ENCODE measurements around the gene BCL6B. TPM values are rescaled to one million over a fixed set of nuclear protein-coding genes. Genes with fewer than 3 reads are reported as not detected.

Gene BCL6B
- total and polyA plus RNA-seq, 12 donors = 9.5 to 35.4 (median 15.9) TPM

DNA sequence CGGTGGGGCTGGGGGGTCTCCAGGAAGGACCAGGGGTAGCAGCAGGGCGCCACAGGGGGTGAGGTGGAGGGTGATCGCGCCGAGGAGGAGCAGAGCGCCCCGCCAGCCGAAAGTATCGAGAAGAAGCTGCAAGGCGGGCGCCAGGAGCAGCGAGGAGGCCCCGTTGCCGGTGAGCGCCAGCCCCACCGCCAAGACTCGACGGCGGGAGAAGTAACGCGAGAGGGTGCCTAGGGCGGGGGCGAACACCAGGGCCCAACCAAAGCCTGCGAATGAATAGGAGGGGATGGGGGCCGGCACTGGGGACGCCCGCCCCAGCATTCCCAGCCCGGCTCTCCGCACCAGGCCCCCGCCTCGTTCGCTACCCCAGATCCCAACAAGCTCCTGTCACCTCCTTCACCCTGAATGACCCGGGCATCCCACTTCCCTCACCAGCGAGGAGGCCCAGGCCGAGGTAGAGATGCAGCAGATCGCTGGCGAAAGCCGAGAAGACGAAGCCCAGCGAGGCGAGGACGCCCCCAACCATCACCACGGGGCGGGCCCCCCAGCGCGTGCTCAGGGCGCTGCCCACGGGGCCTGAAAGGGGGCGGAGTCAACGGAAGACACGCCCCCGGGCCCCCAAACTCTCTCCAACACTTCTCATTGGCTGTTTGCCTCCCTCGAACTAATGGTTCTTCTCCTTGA, 19.8 kb downstream of the BCL6B start:
- H3K4me1 ChIP-seq = peaks cover 9 to 44% (median 37%) of the 10 kb centered on the region in 9 donors
- DNase-seq (peak in 1 of 2 donors; percentile 22), ATAC-seq (peak; percentile 7 to 53 (median 26))
- intact Hi-C loops (cut with DNase I) = loop anchor here in 3 of 10 donors (10.0 kb wide), 2 partner anchors 252 to 262 kb away; partner anchors contain the start of genes YBX2 (in 2 of the 3) and EIF5A (in 1 of the 3)
- no peak for TF ChIP-seq CTCF (IDR thresholded peaks at IDR 0.05)
- H3K9me3 ChIP-seq = no peaks in the 10 kb centered on the region
- H3K27ac ChIP-seq = peak overlapping the region in 7 of 10 donors; percentile 42 to 72 (median 67)
- 9 to 18% methylated on average over 52 to 53 of the region's 53 CpGs for WGBS, 2 donors
- H3K4me3 ChIP-seq = peak overlapping the region in 9 of 10 donors; percentile 40 to 63 (median 56)
- peaks cover 5 to 53% (median 26%) of the 10 kb centered on the region in 7 donors for H3K27me3 ChIP-seq
- H3K36me3 ChIP-seq = no peaks in the 10 kb centered on the region

DNA sequence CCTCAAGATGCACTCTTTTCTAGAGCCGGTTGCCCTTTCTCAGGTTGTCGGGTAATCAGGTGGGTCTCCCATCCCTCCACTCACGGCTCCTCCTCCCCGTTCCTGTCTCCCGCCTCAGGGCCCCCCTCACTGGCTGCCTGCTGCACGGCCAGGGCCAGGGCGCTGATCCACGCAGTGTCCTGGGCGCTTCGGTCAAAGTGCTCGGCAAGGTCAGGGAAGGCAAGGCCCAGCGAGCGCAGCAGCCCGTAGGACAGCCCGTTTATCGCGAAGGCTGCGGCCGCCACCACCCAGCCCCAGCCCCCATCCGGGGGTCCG, 20.3 kb downstream of the BCL6B start:
- H3K4me3 ChIP-seq = peak overlapping the region; percentile 40 to 63 (median 55)
- no peak for TF ChIP-seq CTCF (IDR thresholded peaks at IDR 0.05)
- ATAC-seq (peak; percentile 7 to 66 (median 44)), DNase-seq (no peak)
- H3K27me3 ChIP-seq = peaks cover 5 to 54% (median 29%) of the 10 kb centered on the region in 7 donors
- H3K27ac ChIP-seq = peak overlapping the region in 8 of 10 donors; percentile 42 to 72 (median 66)
- WGBS, 2 donors = 1 to 5% methylated on average over 21 of the region's 21 CpGs
- intact Hi-C loops (cut with DNase I) = loop anchor here in 3 of 10 donors (10.0 kb wide), 2 partner anchors 252 to 262 kb away; partner anchors contain the start of genes YBX2 (in 2 of the 3) and EIF5A (in 1 of the 3)
- no peaks in the 10 kb centered on the region for H3K36me3 ChIP-seq
- peaks cover 9 to 44% (median 37%) of the 10 kb centered on the region in 9 donors for H3K4me1 ChIP-seq
- no peaks in the 10 kb centered on the region for H3K9me3 ChIP-seq

DNA sequence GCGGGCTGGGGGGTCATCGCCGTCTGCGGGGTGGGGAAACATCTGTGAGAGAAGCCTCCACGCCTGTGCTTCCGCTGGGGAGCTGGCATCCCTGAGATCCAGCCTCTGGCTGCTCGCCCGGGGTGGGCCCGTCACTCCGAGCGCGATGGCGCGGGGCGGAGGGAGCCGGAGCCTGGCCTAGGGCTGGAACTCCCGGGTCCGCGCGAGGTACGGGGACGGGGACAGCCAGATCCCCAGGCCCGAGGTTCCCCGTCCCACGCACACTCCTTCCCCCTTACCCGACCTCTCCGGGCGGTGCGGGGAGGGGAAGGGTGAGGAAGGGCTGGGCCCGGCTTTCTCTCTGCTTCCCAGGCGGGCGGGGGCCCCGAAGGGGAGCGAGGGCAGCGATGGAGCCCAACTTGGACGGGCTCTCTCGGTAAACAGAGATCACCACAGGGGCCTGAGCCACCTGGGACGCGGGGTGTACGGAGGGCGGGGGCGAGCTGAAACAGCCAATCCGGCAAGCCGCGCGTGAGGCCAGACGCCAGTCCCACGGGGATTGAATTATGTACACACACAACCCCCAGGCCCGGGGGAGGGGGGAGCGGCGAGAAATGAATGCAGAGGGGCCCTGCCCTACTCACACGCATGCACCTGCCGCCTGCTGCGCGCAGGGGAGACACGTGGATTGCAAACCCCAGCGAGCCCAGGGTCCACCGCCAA, 20.8 kb downstream of the BCL6B start, which contains the start of gene SLC16A11:
SLC16A11 (minus strand) TSS at position 596 of the 702 bp plus-strand sequence; CDS start at position 17, 579 bp downstream.
- WGBS, 2 donors = 2 to 3% methylated on average over 56 to 58 of the region's 58 CpGs
- Histone ChIP-seq H3K27me3 (peaks cover 5 to 59% (median 29%) of the 10 kb centered on the region in 7 donors), H3K27ac (peak within 1 kb of the TSS in 8 of 10 donors; percentile 42 to 72 (median 66)), H3K9me3 (no peaks in the 10 kb centered on the region), H3K4me3 (peak within 1 kb of the TSS; percentile 40 to 63 (median 55)), H3K4me1 (peaks cover 9 to 44% (median 37%) of the 10 kb centered on the region in 9 donors), H3K36me3 (no peaks in the 10 kb centered on the region)
- ATAC-seq = peak; percentile 39 to 60 (median 54)
- peak in 1 of 2 donors; percentile 59 for DNase-seq
- TF ChIP-seq CTCF (IDR thresholded peaks at IDR 0.05) = no peak
- intact Hi-C loops (cut with DNase I) = loop anchor here in 3 of 10 donors (10.0 kb wide), 2 partner anchors 251 to 261 kb away; partner anchors contain the start of genes YBX2 (in 2 of the 3) and EIF5A (in 1 of the 3)
